Activated B cell treated with CpG ODN at 0.5 μM for 24 hours (primary cell): ENCODE results near the gene STK40. TPM values are rescaled to one million over a fixed set of nuclear protein-coding genes. Genes with fewer than 3 reads are reported as not detected.

Source experiments
- ATAC-seq: fragments of 200-7000 bp; cut with Tn5 transposase; one replicate; pipeline ENCODE4 v1.10.0; 2021; ENCODE audit warnings: low read depth, mild to moderate bottlenecking, moderate library complexity
- CTCF ChIA-PET: fragments of 350-600 bp; sonication (Branson Sonifier 250); formaldehyde crosslinking; loops from one replicate; lab custom pipeline; 2021; ENCODE audit warnings: antibody characterized with exemption; lab: Charles Lee
- POLR2A ChIA-PET: fragments of 350-600 bp; sonication (Branson Sonifier 250); formaldehyde crosslinking; loops from one replicate; lab custom pipeline; 2021; ENCODE audit warnings: antibody characterized with exemption; lab: Charles Lee
- DNase-seq: peaks from one replicate; pipeline ENCODE4 v3.0.0; 2022
- H3K27ac Mint-ChIP-seq: one replicate; pipeline ENCODE4 v1.8.0; 2020; ENCODE audit warnings: mixed read lengths
- H3K27me3 Mint-ChIP-seq: one replicate; pipeline ENCODE4 v1.8.0; 2021; ENCODE audit warnings: mixed read lengths
- H3K36me3 Mint-ChIP-seq: one replicate; pipeline ENCODE4 v1.8.0; 2021; ENCODE audit warnings: low read depth, mixed read lengths
- H3K4me1 Mint-ChIP-seq: one replicate; pipeline ENCODE4 v1.8.0; 2021; ENCODE audit warnings: mixed read lengths
- H3K4me3 Mint-ChIP-seq: one replicate; pipeline ENCODE4 v1.8.0; 2020; ENCODE audit warnings: mild to moderate bottlenecking, mixed read lengths
- H3K9me3 Mint-ChIP-seq: one replicate; pipeline ENCODE4 v1.8.0; 2020; ENCODE audit warnings: mixed read lengths
- CTCF ChIP-seq: fragments of 200-600 bp; IDR thresholded peaks from one replicate; pipeline ENCODE4 v1.8.0; 2022; ENCODE audit warnings: antibody characterized with exemption, mild to moderate bottlenecking
- intact Hi-C: fragments of 100-400 bp; cut with micrococcal nuclease; formaldehyde crosslinking; loops from one replicate; pipeline ENCODE4 v1.15.1; 2024
- total RNA-seq: library from RNA; stranded (reverse); gene quantifications from 2 replicates; pipeline ENCODE4 v1.2.3, GENCODE V29; 2022

Gene STK40
- total RNA-seq, 1 donor from 2014 or later: 63.7 TPM

GRCh38 chr1:36322786-36323635 is 62.7 kb downstream of the STK40 start:
- no peak overlapping the region for H3K27ac Mint-ChIP-seq
- intact Hi-C loops: no loop called here

GRCh38 chr1:36322041-36322785 is 63.5 kb downstream of the STK40 start:
- ChIA-PET POLR2A (interaction anchor here (1.0 to 2.9 kb wide), 6 partner anchors 9 to 128 kb away, joined by 3 to 10 read pairs (median 4); partner anchors contain the start of genes OSCP1 and SH3D21), CTCF (interaction anchor here (0.6 kb wide), 1 partner anchor 1534 kb away, joined by 3 read pairs; no protein-coding TSS in a partner anchor)
- Mint-ChIP-seq H3K27ac (no peak overlapping the region), H3K4me1 (peaks cover 32% of the 10 kb centered on the region), H3K36me3 (no peaks in the 10 kb centered on the region), H3K27me3 (peaks cover 12% of the 10 kb centered on the region), H3K4me3 (peak overlapping the region; percentile 73), H3K9me3 (no peaks in the 10 kb centered on the region)
- TF ChIP-seq CTCF: no peak
- intact Hi-C loops: no loop called here
- DNase-seq (no peak), ATAC-seq (no peak)

More at GRCh38 chr1:36322786-36323635, 62.7 kb downstream of the STK40 start:
- ATAC-seq (peak; percentile 41), DNase-seq (peak; percentile 40)
- Mint-ChIP-seq H3K27me3 (peaks cover 18% of the 10 kb centered on the region), H3K36me3 (no peaks in the 10 kb centered on the region), H3K9me3 (no peaks in the 10 kb centered on the region), H3K4me3 (peak overlapping the region; percentile 73), H3K4me1 (peaks cover 32% of the 10 kb centered on the region)
- TF ChIP-seq CTCF: no peak
- ChIA-PET CTCF (interaction anchor here (0.6 to 1.5 kb wide), 2 partner anchors 46 to 386 kb away, joined by 3 read pairs; no protein-coding TSS in a partner anchor), POLR2A (interaction anchor here (0.7 to 2.9 kb wide), 7 partner anchors 9 to 127 kb away, joined by 4 to 10 read pairs (median 5); partner anchors contain the start of genes OSCP1 and SH3D21)

GRCh38 chr1:36321119-36321951 is 64.4 kb downstream of the STK40 start:
- POLR2A ChIA-PET: interaction anchor here (0.6 to 2.9 kb wide), 4 partner anchors 11 to 21 kb away, joined by 3 to 10 read pairs (median 3); partner anchors contain the start of gene SH3D21
- no peaks in the 10 kb centered on the region for H3K36me3 Mint-ChIP-seq

GRCh38 chr1:36320767-36321118 is 65.0 kb downstream of the STK40 start:
- no peak for TF ChIP-seq CTCF
- H3K4me1 Mint-ChIP-seq: peaks cover 32% of the 10 kb centered on the region
- H3K4me3 Mint-ChIP-seq: peak overlapping the region; percentile 73
- no peak overlapping the region for H3K27ac Mint-ChIP-seq
- no peak for DNase-seq
- POLR2A ChIA-PET: interaction anchor here (0.6 to 1.3 kb wide), 2 partner anchors 10 to 17 kb away, joined by 3 read pairs; no protein-coding TSS in a partner anchor
- H3K9me3 Mint-ChIP-seq: no peaks in the 10 kb centered on the region
- no peak for ATAC-seq
- intact Hi-C loops: loop anchor here (1.0 kb wide), 1 partner anchor 13 kb away; no protein-coding TSS in a partner anchor
- CTCF ChIA-PET: interaction anchor here (0.9 kb wide), 1 partner anchor 14 kb away, joined by 3 read pairs; the partner anchor contains the start of gene SH3D21
- H3K36me3 Mint-ChIP-seq: no peaks in the 10 kb centered on the region
- H3K27me3 Mint-ChIP-seq: peaks cover 2% of the 10 kb centered on the region

More at GRCh38 chr1:36321119-36321951, 64.4 kb downstream of the STK40 start:
- H3K27me3 Mint-ChIP-seq: peaks cover 3% of the 10 kb centered on the region
- intact Hi-C loops: no loop called here
- CTCF ChIA-PET: interaction anchor here (0.6 to 0.9 kb wide), 2 partner anchors 15 to 1535 kb away, joined by 3 read pairs; partner anchors contain the start of gene SH3D21
- peaks cover 32% of the 10 kb centered on the region for H3K4me1 Mint-ChIP-seq
- ATAC-seq (peak; percentile 40), DNase-seq (no peak)
- no peak overlapping the region for H3K27ac Mint-ChIP-seq
- H3K4me3 Mint-ChIP-seq: peak overlapping the region; percentile 73
- TF ChIP-seq CTCF: no peak
- H3K9me3 Mint-ChIP-seq: no peaks in the 10 kb centered on the region
